H1 (cell line): Measurements from ENCODE around the gene RAB11FIP5. TPM values are rescaled to one million over a fixed set of nuclear protein-coding genes. Genes with fewer than 3 reads are reported as not detected.

ENCODE experiments used
- SIX5 ChIP-seq: IDR thresholded peaks from 2 replicates; pipeline ENCODE4 v1.6.1; 2011; ENCODE audit warnings: mild to moderate bottlenecking, low read depth, low read length
- polyA plus RNA-seq, 7 experiments: library from polyadenylated mRNA; depleted of rRNA in 3 of 7; stranded (reverse) in 5 of 7; unstranded in 2 of 7; fragments of >200 nt in 5 of 7; fragments of 200-250 nt in 2 of 7; gene quantifications; 1 replicate in 5 of 7; 2 replicates in 1 of 7; 4 replicates in 1 of 7; pipeline versions ENCODE4 v1.2.1 to v1.2.3, GENCODE V29; 2011 to 2013; ENCODE audit warnings: missing spikeins in 2 of 7, mixed read lengths in 2 of 7
- total RNA-seq: library from RNA; stranded (reverse); fragmentation: NEBNext Ultra II Directional; extraction: Animal tissue kit (Norgen Biotek cat#: 25700); gene quantifications from 2 replicates; pipeline ENCODE4 v1.2.1, GENCODE V29; 2021

The RAB11FIP5 gene
- total and polyA plus RNA-seq, 2 of the 8 experiments (the other 6 are each of a cell fraction or from before 2014, with no cell fraction given) = 6.3 to 17.0 TPM

DNA sequence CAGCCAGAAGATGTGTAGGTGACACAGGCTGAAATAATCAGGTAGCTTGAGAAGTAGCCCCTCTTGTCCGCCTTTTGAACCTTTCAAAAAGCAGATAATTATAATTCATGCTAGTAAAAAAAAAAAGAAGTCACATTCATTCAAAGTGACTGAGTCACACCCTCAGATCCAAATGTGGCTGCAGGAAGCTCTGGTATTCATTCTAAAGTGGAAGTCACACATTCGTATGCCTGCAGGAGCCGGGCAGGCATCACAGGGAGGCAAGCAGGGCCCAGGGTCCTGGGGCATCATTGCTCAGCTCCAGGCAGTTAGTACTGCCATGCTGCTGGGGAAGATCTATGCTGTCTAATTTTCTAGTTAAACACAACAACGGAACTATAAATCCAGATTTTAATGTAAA, 21.7 kb upstream of the RAB11FIP5 start (continued):
- no peak for TF ChIP-seq SIX5
